Left kidney (tissue), 8 donors: ENCODE results near the gene DUSP11. TPM values are rescaled to one million over a fixed set of nuclear protein-coding genes. Genes with fewer than 3 reads are reported as not detected.
A peak's percentile ranks its signal among the peaks of the same experiment; 100 is the strongest.
"Not testable (repeated sequence)": the region's sequence is repeated elsewhere in the genome, so short reads cannot be mapped to it uniquely, and the experiment has no call there.

Experiments
- DNase-seq: peaks from one replicate; pipeline ENCODE4 v3.0.0-alpha.2; 2013
- long read RNA-seq, 8 donors: transcript quantifications; one replicate each; lab custom pipeline, GENCODE V29; 2026
- polyA plus RNA-seq: library from polyadenylated mRNA; unstranded; fragments of 120-200 nt; gene quantifications from one replicate; pipeline ENCODE4 v1.2.1, GENCODE V29; 2013; ENCODE audit not compliant: insufficient read length

DUSP11 gene
- 34.1 TPM for polyA plus RNA-seq
- long read RNA-seq, donor 1, transcript DUSP11-201 (9 exons, 1,653 nt): major isoform, 10 of 25 reads
- long read RNA-seq, donor 1, partial matches to known transcripts: 15 of 25 reads
- long read RNA-seq, donor 1, other reads (novel, unspliced or antisense): 0 of 25 reads
- long read RNA-seq, donor 2, transcript DUSP11-201 (9 exons, 1,653 nt): major isoform, 12 of 17 reads
- long read RNA-seq, donor 2, partial matches to known transcripts: 5 of 17 reads
- long read RNA-seq, donor 2, other reads (novel, unspliced or antisense): 0 of 17 reads
- long read RNA-seq, donor 3, transcript DUSP11-201 (9 exons, 1,653 nt): major isoform, 15 of 23 reads
- long read RNA-seq, donor 3, partial matches to known transcripts: 8 of 23 reads
- long read RNA-seq, donor 3, other reads (novel, unspliced or antisense): 0 of 23 reads
- long read RNA-seq, donor 4, partial matches to known transcripts: 0 of 1 reads
- long read RNA-seq, donor 4, other reads (novel, unspliced or antisense): 0 of 1 reads
- long read RNA-seq, donor 5, transcript DUSP11-201 (9 exons, 1,653 nt): major isoform, 25 of 36 reads
- long read RNA-seq, donor 5, partial matches to known transcripts: 11 of 36 reads
- long read RNA-seq, donor 5, other reads (novel, unspliced or antisense): 0 of 36 reads
- long read RNA-seq, donor 6, transcript DUSP11-201 (9 exons, 1,653 nt): major isoform, 14 of 21 reads
- long read RNA-seq, donor 6, partial matches to known transcripts: 7 of 21 reads
- long read RNA-seq, donor 6, other reads (novel, unspliced or antisense): 0 of 21 reads
- long read RNA-seq, donor 7, transcript DUSP11-201 (9 exons, 1,653 nt): major isoform, 17 of 32 reads
- long read RNA-seq, donor 7, partial matches to known transcripts: 8 of 32 reads
- long read RNA-seq, donor 7, other reads (novel, unspliced or antisense): 7 of 32 reads
- long read RNA-seq, donor 8, transcript DUSP11-201 (9 exons, 1,653 nt): major isoform, 8 of 13 reads
- long read RNA-seq, donor 8, partial matches to known transcripts: 5 of 13 reads
- long read RNA-seq, donor 8, other reads (novel, unspliced or antisense): 0 of 13 reads

DNA sequence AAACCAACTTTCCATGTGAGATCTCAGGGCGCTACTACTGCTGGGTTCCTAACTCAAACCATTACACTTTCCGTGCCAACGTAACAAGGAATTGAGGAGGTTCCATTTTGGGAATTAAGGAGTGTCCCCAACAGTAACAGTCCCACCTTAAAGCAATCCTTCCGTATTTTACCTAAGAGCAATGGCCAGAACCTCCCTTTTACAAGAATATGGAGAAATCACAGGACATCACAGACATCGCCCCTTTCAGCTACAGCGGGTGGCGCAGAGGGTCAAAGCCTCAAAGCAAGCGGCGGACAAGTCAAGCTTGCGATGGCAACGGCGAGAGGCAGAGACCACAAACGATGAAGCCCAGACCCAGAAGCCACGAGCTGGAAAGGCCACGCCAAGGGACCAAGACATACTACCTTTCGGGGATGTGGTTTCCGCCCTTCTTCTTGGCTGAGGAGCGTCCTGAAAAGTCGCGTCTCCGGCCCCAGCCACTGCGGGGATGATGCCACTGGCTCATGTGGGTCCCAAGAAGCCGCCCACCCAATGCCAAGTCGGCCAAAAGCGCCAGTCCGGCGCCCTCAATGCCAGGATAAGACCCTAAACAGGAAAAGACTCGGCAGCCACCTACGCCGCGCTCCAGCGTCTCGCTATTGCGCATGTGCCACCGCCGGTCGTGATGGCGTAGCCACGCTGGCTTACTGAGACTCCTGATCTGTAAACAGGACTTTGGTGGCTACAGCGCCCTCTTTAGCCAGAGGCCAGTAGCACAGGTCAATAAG, at the start of gene DUSP11:
TSS of gene DUSP11 (minus strand) at position 637 of the 770 bp plus-strand sequence. CDS start at position 508, 129 bp downstream.
- peak; percentile 97 for DNase-seq

DNA sequence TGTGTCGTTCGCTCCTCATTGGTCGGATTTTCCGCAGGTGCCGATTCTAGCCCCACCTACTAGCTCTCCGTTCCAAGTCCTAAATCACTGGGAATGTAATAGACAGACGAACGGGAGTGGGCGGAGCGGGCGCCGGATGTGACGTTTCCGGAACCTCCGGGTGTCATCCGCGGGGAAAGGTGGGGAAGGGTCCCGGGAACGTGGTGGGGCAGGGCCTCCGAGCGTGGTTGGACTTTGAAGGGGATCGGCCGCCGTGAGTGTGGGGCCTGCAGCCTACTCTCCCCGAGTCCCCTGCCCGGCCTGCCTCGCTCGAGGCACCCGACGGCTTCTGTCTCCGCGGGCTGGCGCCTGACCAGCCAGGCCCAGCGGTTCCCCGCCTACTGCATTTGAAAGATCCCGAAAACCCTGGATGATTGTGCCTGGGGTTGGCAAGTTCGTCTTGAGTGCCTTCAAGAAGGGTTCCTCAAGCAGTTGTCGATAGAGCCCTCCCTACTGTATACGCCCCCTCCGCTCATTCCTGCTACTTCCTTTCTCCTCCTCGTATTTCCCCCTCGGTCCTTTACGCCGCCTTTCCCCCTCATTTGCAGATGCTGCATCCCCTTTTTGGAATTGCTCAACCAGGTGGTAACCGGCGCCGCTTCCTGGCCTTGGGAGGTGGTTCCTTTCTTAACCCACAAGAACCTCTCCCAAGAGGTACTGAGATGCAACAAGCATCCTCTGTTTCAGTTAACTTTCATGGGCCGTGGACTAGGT, 49.1 kb upstream of the DUSP11 start, which contains the start of gene STAMBP:
TSS of gene STAMBP (plus strand) at position 144 of the 753 bp plus-strand sequence. CDS start 1,896 bp downstream, outside the sequence.
- DNase-seq: peak; percentile 97

DNA sequence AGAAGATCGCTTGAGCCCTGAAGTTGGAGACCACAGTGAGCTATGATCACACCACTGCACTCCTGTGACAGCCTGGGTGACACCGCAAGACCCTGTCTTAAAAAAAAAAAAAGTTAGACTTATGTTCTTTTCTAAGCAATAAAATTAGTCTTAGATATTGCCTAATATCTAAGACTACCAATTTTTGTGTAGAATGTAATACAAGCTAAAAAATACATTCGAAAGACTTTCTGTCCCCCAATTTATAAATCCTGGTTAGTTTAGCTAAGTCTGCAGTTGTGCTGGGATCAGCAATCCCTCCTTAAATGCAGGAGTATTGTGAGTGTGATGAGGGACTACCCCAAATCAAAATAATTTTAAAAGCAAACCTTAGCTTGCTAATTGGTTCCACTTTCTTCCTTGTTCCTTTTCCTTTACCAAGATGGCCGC, 48.5 kb upstream of the DUSP11 start:
- no peak for DNase-seq

DNA sequence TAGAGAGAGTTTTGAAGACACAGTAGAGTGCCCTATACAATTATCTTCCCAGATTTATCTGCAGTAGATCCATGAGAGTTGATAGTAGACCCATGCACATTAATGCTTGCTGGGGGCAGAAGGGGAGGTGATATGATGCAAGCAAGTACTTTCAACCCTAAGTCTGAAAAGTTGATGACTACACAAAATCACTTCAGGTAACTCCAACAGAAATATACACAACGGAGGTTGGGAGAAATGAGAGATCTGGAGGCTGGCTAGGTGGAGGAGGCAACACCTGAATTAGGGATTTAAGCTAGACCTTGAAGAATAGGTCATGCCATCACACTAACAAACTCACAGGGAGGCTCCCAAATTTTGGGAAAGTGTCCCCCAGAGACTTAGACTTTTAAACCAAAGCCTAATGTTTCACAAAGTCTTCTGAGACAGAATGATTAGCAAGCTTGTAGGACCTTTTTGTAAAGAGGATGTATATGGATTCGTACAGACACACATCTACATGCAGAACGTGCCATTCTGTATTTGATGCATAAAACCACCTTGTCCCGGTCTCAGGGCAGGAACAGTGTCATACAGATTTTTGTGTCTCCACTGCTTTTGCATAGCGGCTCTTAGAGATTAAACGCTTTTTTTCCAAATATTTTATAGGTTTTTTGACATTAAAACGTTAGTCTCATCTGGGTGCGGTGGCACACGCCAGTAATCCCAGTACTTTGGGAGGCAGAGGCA, 47.9 kb upstream of the DUSP11 start:
- DNase-seq: no peak

DNA sequence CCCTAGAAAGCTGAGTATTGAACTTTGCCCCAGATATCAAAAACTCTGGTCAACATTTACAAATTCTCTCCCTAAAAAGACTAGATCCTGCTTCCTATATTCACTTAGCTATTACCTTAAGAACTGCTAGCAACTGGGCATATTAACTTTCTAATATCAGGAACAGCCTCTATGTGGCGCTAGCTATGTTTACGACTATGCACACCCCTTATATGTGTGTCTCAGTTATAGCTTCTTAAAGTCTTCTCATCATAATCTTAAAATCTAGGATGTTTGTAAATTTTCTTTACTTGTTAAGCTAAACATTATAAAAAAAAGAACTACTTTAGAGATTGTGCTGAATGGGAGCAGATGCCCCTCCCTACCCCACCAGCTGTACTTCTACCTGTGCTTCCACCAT, 47.1 kb upstream of the DUSP11 start:
- no peak for DNase-seq

DNA sequence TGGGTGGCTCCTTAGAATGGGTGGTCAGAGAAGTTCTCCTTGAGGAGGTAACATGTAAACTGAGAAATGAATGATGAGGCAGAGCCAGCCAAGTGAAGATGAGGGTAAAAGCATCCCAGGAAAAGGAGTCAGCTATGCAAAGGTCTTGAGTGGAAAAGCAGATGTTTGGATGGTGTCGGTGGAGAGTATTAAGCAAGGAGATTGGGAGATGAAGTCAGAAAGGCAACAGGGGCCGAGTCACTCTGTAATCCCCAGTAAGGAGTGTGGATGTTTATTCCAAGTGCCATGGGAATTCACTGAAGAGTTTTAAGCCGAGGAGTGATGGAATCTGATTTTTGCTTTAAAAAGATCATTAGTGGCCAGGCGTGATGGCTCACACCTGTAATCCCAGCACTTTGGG, 45.5 kb upstream of the DUSP11 start:
- DNase-seq: no peak

DNA sequence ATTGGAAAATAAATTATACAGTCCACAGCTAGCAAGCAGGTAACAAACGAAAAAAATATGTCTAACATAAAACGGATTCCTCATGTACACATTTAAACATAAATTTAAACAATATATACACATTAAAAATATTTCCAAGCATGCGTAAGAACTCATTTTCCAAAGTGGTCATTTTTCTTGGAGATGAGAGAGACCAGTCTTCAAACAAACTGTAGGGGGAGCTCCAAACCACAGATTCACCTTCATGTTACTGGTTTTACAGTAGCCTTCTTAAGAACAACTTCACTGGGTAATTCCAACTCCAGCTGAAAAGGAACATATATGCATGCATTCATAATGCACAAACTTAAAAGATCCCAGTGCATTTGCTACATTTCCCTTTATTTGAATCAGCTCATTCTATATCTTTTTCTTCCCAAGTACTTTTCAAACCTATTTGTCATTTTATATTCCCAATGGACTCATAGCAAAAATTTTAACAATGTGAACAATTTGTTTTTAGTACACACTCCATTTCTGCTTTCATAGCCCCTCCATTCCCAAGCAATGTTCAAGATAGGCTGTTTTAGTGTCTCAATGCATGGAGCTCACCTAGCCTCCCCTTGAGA, 44.1 kb upstream of the DUSP11 start:
- peak; percentile 77 for DNase-seq

DNA sequence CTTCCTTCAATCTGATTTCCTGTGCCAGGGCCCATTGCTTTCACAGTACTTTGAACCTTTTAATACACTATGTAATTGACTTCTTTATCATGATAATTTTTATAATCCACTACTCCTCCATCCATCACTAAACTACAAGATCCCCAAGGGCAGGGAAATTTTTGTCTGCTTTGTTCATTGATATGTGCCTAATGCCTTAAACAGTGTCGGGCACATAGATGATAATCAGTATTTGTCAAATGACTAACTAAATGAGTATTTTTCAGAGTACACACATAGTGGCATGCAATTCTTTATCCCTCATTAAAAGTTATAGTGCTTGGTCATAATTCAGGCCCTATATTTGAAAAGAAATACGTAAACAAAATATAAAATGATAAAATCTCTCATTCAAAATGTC, 43.5 kb upstream of the DUSP11 start:
- DNase-seq: no peak

DNA sequence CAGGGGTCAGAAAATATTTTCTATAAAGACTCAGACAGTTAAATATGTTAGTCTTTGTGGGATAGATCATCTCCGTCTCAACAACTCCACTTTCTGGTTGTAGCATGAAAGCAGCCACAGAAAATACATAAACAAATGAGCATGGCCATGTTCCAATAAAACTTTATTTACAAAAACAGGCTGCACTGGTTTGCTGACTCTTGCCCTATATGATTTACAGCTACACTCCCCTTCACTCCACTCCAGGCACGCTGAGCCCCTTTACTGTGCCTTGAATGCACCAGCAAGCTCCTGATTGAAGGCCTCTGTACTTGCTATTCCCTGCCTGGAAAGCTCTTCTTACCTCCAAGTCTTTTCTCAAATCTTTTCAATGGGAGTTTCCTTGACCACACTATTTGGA, 43.1 kb upstream of the DUSP11 start:
- no peak for DNase-seq

DNA sequence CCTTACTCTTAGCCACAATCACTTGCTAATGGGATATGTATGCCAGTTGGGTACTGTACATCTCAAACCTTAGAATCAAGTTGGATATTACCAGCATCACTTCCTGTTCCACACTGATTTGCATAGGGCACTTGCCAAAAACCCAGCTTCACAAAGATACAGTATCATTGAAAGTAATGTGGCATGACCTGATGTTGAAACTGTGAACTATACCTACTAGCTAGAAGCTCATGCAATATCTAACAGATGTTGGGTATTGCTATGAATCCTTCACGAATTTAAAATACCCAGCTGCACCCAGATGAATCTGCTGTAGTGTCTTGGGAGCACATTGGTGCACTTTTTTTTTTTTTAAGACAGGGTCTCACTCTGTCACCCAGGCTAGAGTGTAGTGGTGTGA, 42.4 kb upstream of the DUSP11 start:
- DNase-seq: no peak

DNA sequence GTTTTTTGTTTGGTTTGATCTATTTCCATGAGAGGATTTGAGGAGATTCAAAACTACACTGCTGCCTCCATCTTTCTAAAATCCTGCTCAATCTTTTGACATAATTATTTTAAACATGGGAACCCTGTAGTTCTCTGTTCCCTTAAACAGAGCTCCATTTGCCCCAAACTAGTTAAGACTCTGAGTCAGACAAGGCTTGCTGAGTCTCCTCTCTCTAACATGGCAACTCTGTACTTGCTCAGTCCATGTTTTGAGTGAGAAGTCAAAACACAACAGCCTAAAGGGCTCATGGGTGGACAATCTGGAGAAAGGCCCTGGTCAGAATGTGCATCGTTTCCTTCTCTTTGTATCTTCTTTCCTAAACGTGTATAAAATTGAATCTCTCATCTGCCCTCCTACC, 41.8 kb upstream of the DUSP11 start:
- no peak for DNase-seq

DNA sequence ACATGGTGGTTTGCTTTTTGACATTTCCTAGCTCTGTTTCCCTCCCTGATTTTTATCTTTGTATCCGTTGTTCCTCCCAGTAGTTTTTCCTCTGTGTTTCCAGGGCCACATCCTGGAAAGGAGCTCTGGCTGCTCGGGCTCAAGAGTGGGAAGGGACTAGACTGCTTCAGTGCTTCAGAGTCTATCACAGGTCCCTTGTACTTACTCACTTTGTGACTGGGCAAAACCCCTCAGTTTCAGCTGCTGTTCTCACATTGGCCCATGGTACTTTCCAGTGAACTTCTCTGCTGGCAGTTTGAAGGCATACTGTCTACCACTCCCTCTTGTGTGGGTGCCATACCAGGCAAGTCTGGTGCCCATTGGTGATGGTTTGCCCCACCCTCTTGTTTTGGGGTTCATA, 41.3 kb upstream of the DUSP11 start:
- DNase-seq: no peak

DNA sequence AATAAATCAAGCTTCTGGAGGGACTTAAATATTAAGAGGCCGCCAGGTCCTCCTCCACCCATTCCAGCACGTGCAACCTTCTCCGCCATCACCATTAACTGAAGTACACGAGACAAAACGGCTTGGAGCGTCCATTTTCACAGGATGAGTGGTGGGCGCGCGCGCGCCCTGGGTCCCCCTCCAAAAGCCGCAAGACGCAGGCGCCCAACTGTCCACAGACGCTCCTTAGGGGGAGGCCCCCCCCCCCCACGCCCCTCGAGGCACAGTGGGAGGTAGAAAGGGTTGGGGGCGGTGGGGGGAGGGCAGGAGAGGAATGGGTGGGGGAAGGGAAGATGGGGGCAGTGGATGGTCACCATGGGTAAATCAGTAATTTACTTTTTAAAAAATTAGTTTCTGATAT, 38.4 kb upstream of the DUSP11 start:
- no peak for DNase-seq

DNA sequence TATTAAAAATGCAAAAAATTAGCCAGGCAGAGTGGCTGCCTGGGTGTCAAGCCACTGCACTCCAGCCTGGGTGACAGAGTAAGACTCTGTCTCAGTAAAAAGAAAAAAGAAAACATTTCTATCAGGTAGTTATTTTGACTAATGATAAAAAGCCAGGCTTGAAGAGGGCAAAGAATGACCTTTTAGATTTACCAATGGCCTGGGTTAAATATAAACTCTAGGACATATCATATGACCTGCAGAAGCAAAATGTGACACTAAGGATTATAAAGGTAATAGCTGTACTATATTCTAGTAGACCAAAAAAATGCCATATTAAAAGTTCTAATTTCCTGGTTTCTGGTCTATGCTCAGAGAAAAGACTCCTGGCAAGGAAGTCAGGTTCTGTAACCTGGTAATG, 32.7 kb upstream of the DUSP11 start:
- no peak for DNase-seq

DNA sequence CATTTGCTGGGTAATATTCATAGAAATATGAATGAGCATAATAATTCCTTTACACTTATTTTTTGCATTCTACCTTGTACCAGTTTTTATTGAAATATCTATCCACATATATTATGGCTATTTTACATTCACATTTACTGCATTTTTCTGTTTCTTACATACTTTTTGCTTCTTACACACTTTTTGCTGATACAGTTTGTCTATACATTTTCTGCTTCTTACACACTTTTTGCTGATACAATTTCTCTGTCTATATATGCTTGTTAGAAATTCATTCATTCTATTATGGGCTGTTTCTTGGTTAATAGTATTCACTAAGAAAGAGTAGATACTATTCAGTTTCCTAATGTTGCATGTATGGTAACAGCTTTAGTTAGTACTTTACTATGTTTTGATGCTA, 32.0 kb upstream of the DUSP11 start:
- DNase-seq: no peak

DNA sequence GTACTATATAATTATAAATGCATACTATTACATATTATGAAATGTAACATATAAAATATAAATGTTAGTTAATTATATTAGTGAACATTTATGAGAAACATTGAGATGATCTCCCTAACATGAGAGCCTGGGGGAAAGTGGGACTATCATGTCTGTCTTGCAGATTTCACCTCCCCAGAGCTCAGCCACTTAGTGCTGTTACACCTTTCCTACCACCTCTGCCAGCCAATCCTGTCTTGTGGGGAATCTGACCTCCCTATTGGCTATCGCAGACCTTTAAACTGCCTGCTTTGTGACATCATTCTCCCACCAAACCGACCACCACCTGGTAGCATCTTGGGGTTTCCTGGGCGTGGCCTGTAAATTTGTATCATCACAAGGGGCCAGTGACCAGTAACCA, 4.0 kb upstream of the DUSP11 start, which contains the start of gene C2orf78:
TSS of gene C2orf78 (plus strand) at position 301 of the 400 bp plus-strand sequence. CDS start 127 bp downstream, outside the sequence.
- not testable (repeated sequence) for DNase-seq

DNA sequence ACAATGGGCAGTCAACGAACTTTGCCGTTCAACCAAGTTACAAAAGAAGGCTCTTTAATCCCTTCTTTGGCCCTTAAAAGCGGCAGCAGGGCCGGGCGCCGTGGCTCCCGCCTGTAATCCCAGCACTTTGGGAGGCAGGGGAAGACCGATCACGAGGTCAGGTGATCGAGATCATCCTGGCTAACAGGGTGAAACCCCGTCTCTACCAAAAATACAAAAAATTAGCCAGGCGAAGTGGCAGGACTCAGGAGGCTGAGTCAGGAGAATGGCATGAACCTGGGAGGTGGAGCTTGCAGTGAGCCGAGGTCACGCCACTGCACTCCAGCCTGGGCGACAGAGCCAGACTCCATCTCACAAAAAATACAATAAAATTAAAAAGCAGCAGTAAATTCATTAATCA, 3.5 kb upstream of the DUSP11 start:
- DNase-seq: not testable (repeated sequence)

DNA sequence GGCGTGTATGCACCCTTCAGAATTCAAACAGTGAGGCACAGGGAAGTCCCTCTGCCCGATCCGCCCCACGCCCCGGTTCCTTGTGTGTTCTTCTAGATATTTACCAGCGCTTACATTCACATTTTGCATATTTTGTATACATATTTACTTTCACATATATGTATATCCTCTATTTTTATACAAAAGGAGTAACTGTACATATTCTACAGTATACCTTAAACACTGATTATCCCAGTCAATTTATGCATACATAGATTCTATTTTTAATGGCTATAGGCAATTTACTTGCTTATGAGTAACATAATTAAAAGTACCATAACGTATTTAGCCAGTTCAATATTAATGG, 307 bp upstream of the DUSP11 start:
- DNase-seq: no peak

DNA sequence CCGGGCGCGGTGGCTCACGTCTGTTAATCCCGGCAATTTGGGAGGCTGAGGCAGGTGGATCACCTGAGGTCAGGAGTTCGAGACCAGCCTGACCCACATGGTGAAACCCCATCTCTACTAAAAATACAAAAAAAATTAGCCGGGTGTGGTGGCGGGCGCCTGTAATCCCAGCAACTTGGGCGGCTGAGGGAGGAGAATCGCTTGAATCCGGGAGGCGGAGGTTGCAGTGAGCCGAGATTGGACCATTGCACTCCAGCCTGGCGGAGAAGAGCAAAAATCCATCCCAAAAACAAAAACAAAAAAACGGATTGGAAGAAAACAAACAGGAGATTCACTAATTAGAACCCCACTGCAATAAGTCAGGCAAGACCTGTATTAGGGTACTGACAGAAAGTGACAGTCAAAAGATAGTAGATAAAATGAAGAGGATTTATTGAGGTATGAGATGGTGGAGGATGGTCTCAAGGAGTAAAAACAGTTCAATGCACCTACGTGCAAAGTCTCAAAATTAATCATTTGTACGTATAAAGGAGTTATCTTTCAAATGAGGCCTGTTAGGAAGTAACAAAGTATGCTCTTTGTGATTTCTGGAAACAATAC, 936 bp downstream of the DUSP11 start:
- DNase-seq: not testable (repeated sequence)
